ENCODE results near the gene TRPV3.
"Not testable (repeated sequence)": the region's sequence is repeated elsewhere in the genome, so short reads cannot be mapped to it uniquely, and the experiment has no call there.

The TRPV3 gene

GRCh38 chr17:3573246-3574100, 15.9 kb upstream of the TRPV3 start:
- no peak for FAIRE-seq

DNA sequence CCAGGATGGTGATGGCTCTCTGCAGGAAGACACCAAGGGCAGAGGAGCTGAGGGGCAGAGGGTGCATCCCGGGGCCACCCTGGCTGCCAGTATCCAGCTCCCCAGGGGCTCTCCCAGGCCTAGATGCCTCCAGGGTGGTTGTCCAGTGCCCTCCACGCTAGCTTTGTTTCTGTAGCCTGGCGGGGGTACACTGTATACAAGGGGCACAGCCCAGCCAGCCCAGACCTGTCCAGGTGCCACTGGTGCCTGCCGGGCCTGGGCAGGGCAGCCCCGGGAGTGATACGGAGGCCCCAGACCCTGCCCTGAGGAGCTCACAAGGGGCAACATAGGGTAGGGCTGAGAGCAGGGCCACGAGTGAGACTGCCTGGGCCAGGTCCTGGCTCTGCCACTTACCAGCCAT, 14.6 kb upstream of the TRPV3 start:
- no peak for FAIRE-seq

GRCh38 chr17:3571043-3571900, 13.7 kb upstream of the TRPV3 start:
- no peak for FAIRE-seq

GRCh38 chr17:3569534-3570137, 12.0 kb upstream of the TRPV3 start:
- no peak for FAIRE-seq

GRCh38 chr17:3566551-3566950, 8.9 kb upstream of the TRPV3 start:
- no peak for FAIRE-seq

DNA sequence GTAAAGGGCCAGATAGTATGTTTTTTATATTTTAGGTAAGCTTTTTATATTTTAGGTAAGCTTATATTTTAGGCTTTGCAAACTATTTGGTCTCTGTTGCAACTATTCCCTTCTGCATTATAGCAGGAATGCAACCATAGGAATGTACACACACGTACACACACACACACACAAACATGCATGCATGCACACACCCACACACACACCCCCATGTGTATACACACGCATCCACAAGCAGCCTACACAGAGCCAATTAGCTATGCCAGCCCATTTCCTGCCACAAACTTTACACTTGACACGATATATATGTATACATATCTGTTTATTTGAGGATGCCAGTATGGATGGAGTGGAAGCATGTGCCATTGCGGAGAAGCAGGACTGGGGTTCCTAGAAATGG, 7.5 kb upstream of the TRPV3 start:
- no peak for FAIRE-seq

DNA sequence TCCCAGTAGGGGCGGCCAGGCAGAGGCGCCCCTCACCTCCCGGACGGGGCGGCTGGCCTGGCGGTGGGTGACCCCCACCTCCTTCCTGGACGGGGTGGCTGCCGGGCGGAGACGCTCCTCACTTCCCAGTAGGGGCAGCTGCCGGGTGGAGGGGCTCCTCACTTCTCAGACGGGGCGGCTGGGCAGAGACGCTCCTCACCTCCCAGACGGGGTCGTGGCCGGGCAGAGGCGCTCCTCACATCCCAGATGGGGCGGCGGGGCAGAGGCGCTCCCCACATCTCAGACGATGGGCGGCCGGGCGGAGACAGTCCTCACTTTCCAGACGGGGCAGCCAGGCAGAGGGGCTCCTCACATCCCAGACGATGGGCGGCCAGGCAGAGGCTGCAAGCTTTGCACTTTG, 6.6 kb upstream of the TRPV3 start:
- not testable (repeated sequence) for FAIRE-seq

- no peak for FAIRE-seq
Observed at GRCh38 chr17:3559270-3559645, 1.6 kb upstream of the TRPV3 start.

GRCh38 chr17:3558603-3559269, 1.1 kb upstream of the TRPV3 start:
- no peak for FAIRE-seq

DNA sequence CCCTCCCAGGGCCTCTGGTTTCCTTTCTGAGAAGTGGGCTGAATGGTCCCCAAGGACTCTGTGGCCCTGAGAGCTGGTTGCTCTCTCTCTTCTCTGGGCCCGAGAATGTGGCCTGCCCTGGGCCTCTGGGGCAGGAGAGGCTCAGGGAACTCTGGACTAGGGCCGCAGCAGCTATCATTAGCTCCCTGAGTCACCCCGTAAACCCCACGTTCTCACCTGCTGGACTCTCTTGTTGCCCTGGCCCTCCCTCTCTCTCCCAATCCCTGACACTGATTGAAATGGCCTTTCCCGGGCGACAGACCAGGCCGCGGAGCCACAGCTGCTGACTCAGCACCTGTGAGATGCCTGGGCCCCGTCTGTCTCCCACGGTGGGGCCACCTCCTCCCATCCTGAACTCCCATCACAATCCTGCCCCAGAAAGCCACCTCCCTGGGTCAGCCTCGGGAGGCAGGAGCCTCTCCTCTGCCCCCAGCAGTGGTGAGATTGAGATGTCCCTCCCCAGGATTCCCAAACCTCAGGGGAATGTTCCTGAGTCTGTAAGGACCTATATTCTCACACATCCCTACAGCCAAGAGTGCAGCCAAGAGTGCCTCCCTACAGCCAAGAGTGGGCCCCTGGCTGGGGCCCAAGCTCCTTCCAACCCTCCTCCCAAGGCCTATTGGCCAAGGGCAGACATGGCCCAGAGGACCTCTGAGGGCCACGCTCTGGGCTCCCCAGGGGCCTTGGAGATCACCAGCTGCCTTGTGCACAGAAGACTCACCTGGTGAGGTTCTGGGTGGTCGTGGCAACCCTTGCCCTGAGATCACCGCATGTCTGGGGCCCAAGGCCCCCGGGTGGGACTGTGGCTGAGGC, 470 bp downstream of the TRPV3 start:
- FAIRE-seq: no peak

DNA sequence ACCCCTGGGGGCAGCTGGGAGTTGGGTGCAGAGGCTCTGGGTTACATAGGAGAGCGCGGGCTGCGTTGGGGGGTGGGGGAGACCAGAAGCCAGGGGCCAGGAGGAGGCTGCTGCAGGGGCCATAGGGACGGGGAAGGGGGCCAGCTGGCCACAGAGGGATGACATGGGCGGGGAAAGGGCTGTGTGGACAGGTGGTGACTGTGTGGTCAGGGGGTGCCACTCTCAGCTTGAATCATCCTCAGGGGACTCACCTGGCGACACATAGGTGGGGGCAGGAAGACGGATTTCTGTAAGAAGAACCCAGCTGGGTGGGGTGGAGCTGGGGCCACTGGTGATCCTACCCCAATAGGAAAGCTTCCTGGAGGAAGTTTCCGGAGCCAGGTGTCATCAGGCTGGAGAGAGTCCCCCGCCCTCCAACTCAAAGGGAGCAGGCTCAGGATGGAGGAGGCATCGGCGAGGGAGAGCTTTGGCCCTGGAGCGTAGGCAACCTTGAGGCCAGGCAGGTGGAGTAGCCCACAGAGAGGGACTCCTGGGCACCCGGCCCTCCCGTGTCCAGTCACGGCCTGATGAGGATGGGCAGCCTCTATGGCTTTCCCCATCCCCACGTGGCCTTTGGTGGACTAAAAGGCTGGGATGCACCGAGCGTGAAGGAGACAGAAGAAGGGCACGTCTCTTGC, 1.2 kb downstream of the TRPV3 start:
- FAIRE-seq: no peak

- FAIRE-seq: no peak
Observed at GRCh38 chr17:3555189-3555796, 2.3 kb downstream of the TRPV3 start.

- no peak for FAIRE-seq
Observed at GRCh38 chr17:3554440-3554839, 3.2 kb downstream of the TRPV3 start.

GRCh38 chr17:3553419-3554401, 3.9 kb downstream of the TRPV3 start:
- FAIRE-seq: no peak

DNA sequence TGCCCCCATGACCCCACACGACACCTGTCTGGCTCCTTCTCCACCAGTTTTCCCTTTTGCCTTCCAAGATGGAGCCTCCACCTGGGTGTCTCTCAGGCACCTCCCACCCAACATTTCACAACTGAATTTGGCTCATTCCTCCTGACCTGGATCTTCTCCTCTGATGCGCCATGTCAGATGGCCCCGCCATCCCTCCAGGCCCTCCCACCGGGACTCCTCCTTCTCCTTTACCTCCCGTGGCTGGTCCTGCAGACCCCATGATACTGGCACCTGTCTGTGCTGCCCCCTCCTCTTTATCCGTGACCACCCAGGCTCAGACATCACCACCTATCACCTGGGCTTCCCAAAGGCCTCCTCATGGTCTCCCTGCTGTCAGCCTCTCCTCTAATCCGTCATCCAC, 4.7 kb downstream of the TRPV3 start:
- FAIRE-seq: no peak

DNA sequence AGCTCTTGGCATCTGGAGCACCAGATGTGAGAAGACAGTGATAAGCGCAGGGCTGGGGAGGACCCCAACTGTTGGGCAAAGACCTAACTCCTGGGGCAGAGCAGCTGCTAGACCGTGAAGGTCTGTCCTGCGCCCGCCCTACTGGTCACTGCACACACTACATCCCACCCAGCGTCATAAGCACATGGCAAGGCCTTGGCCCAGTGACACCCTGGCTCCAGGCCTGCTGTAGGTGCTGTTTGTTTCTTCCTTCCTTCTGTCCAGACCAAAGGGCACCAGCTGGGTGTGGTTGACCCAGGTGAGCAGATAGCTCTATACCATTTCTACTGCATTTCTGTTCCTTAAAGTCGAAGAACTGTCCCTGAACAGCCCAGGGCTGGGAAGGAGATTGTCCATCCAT, 6.4 kb downstream of the TRPV3 start:
- no peak for FAIRE-seq

DNA sequence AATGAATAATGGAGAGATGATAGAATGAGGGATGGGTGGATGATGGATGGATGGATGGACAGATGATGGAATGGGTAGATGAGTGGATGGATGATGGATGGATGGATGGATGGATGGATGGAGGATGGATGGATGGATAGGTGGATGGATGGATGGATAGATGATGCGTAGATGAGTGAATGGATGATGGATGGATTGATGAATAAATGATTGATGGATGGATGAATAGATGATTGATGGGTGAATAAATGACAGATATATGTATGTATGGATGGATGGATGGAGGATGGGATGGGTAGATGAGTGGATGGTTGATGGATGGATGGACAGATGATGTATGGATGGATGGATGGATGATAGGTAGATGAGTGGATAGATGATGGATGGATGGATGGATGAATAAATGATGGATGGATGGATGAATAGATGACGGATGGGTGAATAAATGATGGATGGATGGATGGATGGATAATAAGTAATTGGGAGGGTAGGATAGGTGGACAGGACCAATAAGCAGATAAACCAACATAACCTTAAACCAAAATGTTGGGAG, 7.9 kb downstream of the TRPV3 start:
- no peak for FAIRE-seq

DNA sequence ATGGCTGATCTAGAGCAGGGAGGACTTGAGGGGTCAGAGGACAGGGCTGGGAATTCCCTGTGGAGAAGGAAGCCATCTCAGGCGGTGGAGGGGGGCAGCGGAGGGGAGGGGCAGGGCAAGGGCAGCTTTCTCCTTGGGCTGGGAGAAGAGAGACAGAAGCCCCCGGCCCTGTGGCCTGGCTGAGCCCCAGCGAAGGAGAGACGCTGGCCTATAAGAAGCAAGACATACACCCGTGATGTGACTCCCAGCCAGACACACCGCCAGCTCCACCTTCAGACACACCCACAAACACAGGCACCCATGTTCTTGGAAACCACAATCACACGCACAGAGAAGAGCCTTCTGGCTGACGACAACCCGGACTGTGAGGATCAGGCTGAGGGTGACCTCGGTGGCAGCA, 10.0 kb downstream of the TRPV3 start:
- FAIRE-seq: no peak

DNA sequence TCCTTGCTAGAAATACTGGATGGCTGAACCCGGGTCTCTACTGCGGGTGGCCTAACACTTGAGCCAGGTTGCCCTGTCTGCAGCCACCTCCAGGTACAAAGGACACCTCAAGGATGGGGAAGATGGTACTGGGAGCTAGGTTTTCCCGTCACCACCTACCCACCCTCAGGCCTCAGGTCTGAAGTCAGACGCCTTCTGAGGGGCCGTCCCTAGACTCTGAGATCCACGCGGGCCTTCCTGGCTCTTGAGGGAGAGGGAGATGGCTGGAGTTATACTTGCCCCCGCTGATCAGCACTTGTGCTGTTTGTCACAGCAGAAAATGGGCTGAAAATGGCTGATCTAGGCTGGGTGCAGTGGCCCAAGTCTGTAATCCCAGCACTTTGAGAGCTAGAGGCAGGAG, 10.6 kb downstream of the TRPV3 start:
- no peak for FAIRE-seq

GRCh38 chr17:3546521-3546920, 11.1 kb downstream of the TRPV3 start:
- FAIRE-seq: no peak
